GM12801 (cell line): Measurements from ENCODE around the gene ASNS.

ENCODE experiments used
- CTCF ChIP-seq: IDR thresholded peaks from one replicate; pipeline ENCODE4 v1.5.1; 2011; ENCODE audit warnings: control low read depth; ENCODE audit not compliant: insufficient read length; ENCODE audit errors: extremely low read depth

ASNS gene

GRCh38 chr7:97858221-97858620 is 14.0 kb downstream of the ASNS start:
- no peak for TF ChIP-seq CTCF

GRCh38 chr7:97857544-97857943 is 14.7 kb downstream of the ASNS start:
- TF ChIP-seq CTCF, result no peak

GRCh38 chr7:97851683-97852082 is 20.5 kb downstream of the ASNS start:
- TF ChIP-seq CTCF, result no peak

- TF ChIP-seq CTCF, result no peak
Observed at GRCh38 chr7:97847791-97848190, 24.4 kb downstream of the ASNS start.

GRCh38 chr7:97846945-97847344 is 25.3 kb downstream of the ASNS start:
- no peak for TF ChIP-seq CTCF

- TF ChIP-seq CTCF, result no peak
Observed at GRCh38 chr7:97845622-97846203, 26.5 kb downstream of the ASNS start.

GRCh38 chr7:97844036-97844435 is 28.2 kb downstream of the ASNS start:
- TF ChIP-seq CTCF, result no peak
